Cerebellar nuclear complex (tissue), 1 donor: Measurements from ENCODE around the gene CSF2.

Experiments used
- DNase-seq, 2 experiments: peaks; one replicate each; lab custom pipeline; 2025; lab: John Stamatoyannopoulos, UW

The CSF2 gene

GRCh38 chr5:132073231-132074013 lies at the start of gene CSF2:
TSS of gene CSF2 (plus strand) at chr5:132073789. CDS start at chr5:132073824, 35 bp downstream.
- DNase-seq: no peak

DNA sequence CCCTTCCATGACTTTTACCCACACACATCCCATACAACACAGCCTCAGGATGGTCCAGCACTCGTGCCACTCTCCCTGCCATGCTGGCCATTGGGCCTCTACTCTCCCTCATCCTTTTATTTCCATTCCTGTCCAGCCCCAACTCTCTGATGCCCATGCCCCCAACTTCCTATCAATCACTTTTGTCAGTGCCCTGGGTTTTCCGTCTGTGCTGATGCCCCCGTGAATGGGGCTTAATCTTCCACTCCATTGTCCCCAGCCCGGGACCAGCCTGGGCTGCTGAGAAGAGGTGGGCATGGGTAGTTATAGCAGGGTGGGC lies 49.5 kb upstream of the CSF2 start:
- DNase-seq: no peak

GRCh38 chr5:132024789-132025402 lies 48.7 kb upstream of the CSF2 start:
- no peak for DNase-seq

GRCh38 chr5:132025403-132025971 lies 48.1 kb upstream of the CSF2 start:
- DNase-seq: no peak

DNA sequence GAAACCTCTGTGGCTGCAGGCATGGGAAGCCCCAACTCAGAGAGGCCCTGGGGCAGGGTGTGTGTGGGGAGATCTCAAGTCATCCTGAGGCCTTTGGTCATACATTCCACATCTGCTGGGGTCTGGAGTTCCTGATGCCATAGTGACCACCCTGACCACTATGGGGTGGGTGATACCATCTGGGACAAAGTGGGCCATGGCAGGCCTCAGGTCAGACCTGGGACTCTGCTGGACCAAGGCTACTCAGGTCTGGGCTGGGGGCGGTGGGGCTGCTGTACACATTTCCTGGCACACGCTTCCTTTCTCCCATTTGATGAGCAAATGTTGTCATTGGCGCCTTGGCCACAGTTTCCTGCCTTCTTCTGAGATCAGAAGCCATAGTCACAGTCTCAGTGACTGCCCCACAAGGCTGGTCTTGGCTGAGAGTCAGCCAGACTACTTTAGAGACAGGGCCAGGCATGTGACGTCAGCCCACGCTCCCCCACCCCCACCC lies 47.0 kb upstream of the CSF2 start:
- DNase-seq: no peak

- no peak for DNase-seq
Observed at GRCh38 chr5:132027027-132027426, 46.6 kb upstream of the CSF2 start.

GRCh38 chr5:132029609-132030330 lies 43.8 kb upstream of the CSF2 start:
- no peak for DNase-seq

GRCh38 chr5:132030610-132031009 lies 43.0 kb upstream of the CSF2 start:
- no peak for DNase-seq

DNA sequence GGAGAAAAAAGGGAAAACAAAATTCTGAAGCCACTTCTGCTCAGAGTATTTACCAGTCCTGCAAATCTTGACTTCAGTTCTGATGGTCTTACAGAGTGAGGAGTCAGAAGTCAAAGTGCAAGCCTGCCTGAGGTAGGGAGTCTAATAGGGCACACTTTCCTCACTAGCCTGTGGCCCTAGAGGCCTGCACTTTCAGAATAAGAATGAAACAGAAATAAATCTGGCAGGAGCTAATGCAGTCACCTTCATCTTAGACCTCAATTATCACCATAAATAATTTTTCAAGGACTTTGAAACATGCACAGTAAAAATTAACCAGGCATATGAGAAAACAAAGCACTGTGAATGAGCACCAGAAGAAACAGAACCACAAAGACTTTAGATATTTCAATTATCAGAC lies 41.4 kb upstream of the CSF2 start:
- no peak for DNase-seq

DNA sequence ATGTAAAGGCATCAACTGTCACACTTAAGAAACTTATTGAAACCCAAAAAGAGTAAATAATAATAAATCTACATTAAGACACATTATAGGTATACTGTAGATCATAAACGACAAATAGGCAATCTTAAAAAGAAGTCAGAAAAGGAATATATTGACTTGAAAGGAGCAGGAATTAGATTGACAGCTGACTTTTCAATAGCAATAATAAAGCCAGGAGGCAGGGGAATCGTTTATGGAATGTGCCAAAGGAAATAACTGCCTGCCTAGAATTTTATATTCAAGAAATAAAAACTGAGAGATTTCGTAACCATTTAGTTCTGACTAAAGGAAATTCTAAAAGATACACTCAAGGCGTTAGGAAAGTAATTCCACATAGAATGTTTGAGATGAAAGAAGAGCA lies 40.5 kb upstream of the CSF2 start:
- DNase-seq: no peak

DNA sequence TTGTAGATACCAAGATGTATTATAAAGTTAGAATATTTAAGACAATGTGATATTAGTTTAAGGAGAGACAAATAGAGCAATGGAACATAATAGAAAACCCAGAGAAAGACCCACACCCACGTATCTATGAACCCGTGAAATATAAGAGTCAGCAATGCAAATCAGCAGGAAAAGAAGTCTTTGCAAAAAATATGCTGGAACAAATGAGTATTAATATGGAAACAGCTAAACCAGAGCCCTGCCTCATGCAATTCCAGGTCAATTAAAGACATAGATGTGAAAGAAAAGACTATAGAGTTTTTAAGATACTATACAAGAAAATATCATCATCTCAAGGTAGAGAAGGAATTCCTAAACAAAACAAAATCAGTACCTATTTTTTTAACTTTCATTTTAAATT lies 36.2 kb upstream of the CSF2 start:
- DNase-seq: no peak

DNA sequence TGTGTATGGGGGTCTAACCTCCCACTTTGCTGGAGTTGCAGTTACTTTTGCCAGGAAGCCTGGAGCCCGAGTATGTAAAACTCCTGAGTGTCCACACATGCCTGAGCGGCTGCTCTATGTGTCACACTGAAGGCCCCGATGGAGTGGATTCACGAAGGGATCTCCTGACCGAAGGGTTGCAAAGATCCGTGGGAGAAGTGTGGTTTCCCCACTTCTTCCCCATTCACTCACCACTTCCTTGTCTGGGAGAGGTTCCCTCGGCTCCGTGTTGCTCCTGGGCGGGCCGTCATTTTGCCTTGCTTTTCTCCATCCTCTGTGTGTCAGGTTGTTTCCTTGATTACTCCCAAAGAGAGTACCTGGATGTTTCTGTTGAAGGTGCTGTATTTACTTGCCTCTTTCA lies 29.4 kb upstream of the CSF2 start:
- no peak for DNase-seq

DNA sequence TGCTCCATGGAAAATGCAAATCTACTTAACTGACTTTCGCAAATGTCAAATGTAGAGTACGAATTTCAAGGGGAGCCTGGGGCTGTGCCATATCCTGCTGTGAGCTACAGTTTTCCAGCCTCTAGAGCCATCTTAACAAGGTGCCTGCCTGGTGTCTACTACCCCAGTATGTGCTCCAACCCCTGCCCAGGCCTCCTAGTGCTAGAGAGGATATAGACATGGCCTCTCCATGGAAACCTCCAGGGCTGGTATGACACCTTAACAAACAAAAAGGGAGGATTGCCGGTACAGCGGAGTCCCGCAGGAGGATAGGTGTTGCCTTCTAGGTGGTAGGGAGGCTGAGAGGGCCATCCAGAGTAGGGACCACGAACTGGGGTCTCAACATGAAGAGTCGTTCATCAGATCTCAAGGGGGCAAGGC lies 26.7 kb upstream of the CSF2 start:
- no peak for DNase-seq

- DNase-seq: no peak
Observed at GRCh38 chr5:132049093-132049492, 24.5 kb upstream of the CSF2 start.

- DNase-seq: no peak
Observed at GRCh38 chr5:132049559-132049958, 24.0 kb upstream of the CSF2 start.

- no peak for DNase-seq
Observed at GRCh38 chr5:132050136-132050535, 23.5 kb upstream of the CSF2 start.

- DNase-seq: no peak
Observed at GRCh38 chr5:132050661-132051552, 22.7 kb upstream of the CSF2 start.

DNA sequence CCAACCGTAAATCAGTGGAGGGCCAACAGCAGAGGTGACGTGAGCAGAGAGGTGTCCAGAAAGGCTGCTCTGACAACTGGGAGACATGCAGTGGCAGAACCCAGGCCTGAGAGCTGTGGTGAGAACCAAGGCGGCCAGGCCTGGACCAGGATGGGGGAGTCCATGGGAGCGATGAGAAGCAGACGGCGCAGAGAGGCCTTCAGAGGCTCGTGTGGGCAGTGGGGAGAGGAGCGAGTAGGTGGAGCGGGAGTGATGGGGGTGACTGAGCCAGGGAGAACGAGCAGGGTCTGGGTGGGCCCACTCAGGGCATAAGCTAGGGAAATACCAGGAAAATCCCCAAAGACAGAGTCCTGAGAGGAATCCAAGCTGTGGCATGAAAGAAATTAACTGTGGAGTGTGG lies 21.1 kb upstream of the CSF2 start:
- no peak for DNase-seq

DNA sequence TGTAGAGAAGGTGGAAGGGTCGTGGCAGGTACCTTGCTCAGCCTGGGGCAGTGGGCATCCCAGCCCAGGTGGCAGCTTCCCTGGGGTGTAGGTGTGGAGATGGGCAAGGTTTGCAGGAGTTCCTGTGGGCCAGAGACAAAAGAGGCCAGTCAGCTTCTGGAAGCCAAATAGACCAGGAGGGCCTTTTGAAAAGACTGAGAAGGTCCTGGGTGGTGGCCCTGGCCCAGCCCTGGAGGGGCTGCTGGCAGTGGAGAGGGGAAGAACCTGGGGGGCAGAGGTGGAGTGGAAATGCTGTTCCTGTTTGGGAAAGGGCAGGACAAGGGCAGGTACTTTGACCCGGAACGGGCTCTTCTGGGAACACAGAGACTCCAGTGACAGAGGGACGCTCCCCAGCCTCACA lies 20.1 kb upstream of the CSF2 start:
- no peak for DNase-seq

- no peak for DNase-seq
Observed at GRCh38 chr5:132054031-132054696, 19.4 kb upstream of the CSF2 start.
